CD4-positive, alpha-beta T cell treated with Interleukin-12 subunit alpha and Interleukin-12 subunit beta, for 1 hour (primary cell): ENCODE measurements around the gene ZNF160.
"Not testable (repeated sequence)": the region's sequence is repeated elsewhere in the genome, so short reads cannot be mapped to it uniquely, and the experiment has no call there.

Experiments
- DNase-seq: peaks from one replicate; pipeline ENCODE4 v3.0.0-alpha.2; 2020

The ZNF160 gene

GRCh38 chr19:53091413-53092254, 11.6 kb downstream of the ZNF160 start:
- DNase-seq = no peak

GRCh38 chr19:53088091-53088490, 15.1 kb downstream of the ZNF160 start:
- no peak for DNase-seq

GRCh38 chr19:53086949-53087348, 16.3 kb downstream of the ZNF160 start:
- no peak for DNase-seq

GRCh38 chr19:53085496-53085895, 17.7 kb downstream of the ZNF160 start:
- no peak for DNase-seq

- no peak for DNase-seq
Measured at GRCh38 chr19:53082929-53083328, 20.3 kb downstream of the ZNF160 start.

GRCh38 chr19:53079313-53079924, 23.8 kb downstream of the ZNF160 start:
- DNase-seq = no peak

GRCh38 chr19:53078668-53079067, 24.6 kb downstream of the ZNF160 start:
- no peak for DNase-seq

- DNase-seq = no peak
Measured at GRCh38 chr19:53076984-53077383, 26.2 kb downstream of the ZNF160 start.

GRCh38 chr19:53068834-53069233, 34.4 kb downstream of the ZNF160 start:
- no peak for DNase-seq

GRCh38 chr19:53068199-53068598, 35.0 kb downstream of the ZNF160 start:
- no peak for DNase-seq

GRCh38 chr19:53057904-53058580, 45.2 kb downstream of the ZNF160 start:
- DNase-seq = no peak

GRCh38 chr19:53055117-53055516, 48.1 kb downstream of the ZNF160 start:
- DNase-seq = no peak

GRCh38 chr19:53047379-53047778, 55.8 kb downstream of the ZNF160 start:
- DNase-seq = no peak

GRCh38 chr19:53045536-53045935, 57.7 kb downstream of the ZNF160 start:
- no peak for DNase-seq

- no peak for DNase-seq
Measured at GRCh38 chr19:53041366-53041765, 61.9 kb downstream of the ZNF160 start.

GRCh38 chr19:53037101-53038097, 65.8 kb downstream of the ZNF160 start:
- DNase-seq = no peak

- DNase-seq = no peak
Measured at GRCh38 chr19:53034948-53035675, 68.1 kb downstream of the ZNF160 start.

- no peak for DNase-seq
Measured at GRCh38 chr19:53034054-53034453, 69.2 kb downstream of the ZNF160 start.

GRCh38 chr19:53028306-53028705, 74.9 kb downstream of the ZNF160 start:
- DNase-seq = not testable (repeated sequence)

GRCh38 chr19:53019684-53020083, 83.5 kb downstream of the ZNF160 start:
- DNase-seq = peak; percentile 20
